GM23338 (cell line): ENCODE results near the gene RHBDD2. TPM values are rescaled to one million over a fixed set of nuclear protein-coding genes. Genes with fewer than 3 reads are reported as not detected.

Source experiments
- ATAC-seq: fragments of 200-7000 bp; cut with Tn5 transposase; 3 replicates; pipeline ENCODE4 v1.9.1; 2020
- DNase-seq: peaks from one replicate; pipeline ENCODE4 v3.0.0-alpha.2; 2015; ENCODE audit warnings: low spot score
- H2AFZ ChIP-seq: fragments of 200-600 bp; sonication (generic); 2 replicates; pipeline ENCODE4 v1.8.0; 2016; ENCODE audit warnings: antibody characterized with exemption, mild to moderate bottlenecking, moderate library complexity
- H3F3A ChIP-seq: fragments of 200-600 bp; sonication (generic); replicated peaks from 2 replicates; pipeline ENCODE4 v1.8.0; 2017; ENCODE audit warnings: antibody characterized with exemption, mixed run types, low read depth
- H3K27ac ChIP-seq: fragments of 200-600 bp; sonication (generic); 2 replicates; pipeline ENCODE4 v1.6.1; 2016; ENCODE audit warnings: low read depth
- H3K27me3 ChIP-seq: fragments of 200-600 bp; sonication (generic); 2 replicates; pipeline ENCODE4 v1.8.0; 2016; ENCODE audit warnings: mild to moderate bottlenecking, mixed run types, moderate library complexity; ENCODE audit not compliant: insufficient read depth
- H3K36me3 ChIP-seq: fragments of 200-600 bp; sonication (generic); 2 replicates; pipeline ENCODE4 v1.8.0; 2016; ENCODE audit warnings: mild to moderate bottlenecking; ENCODE audit not compliant: insufficient read depth
- H3K4me1 ChIP-seq: fragments of 200-600 bp; sonication (generic); 2 replicates; pipeline ENCODE4 v1.8.0; 2016; ENCODE audit warnings: mild to moderate bottlenecking, moderate library complexity; ENCODE audit not compliant: insufficient read depth
- H3K4me2 ChIP-seq: fragments of 200-600 bp; sonication (generic); 2 replicates; pipeline ENCODE4 v1.7.1; 2017; ENCODE audit warnings: mixed run types
- H3K4me3 ChIP-seq: fragments of 200-600 bp; sonication (generic); 2 replicates; pipeline ENCODE4 v1.6.1; 2016; ENCODE audit warnings: mixed run types
- H3K79me2 ChIP-seq: fragments of 200-600 bp; sonication (generic); replicated peaks from 2 replicates; pipeline ENCODE4 v1.8.0; 2017; ENCODE audit warnings: mild to moderate bottlenecking; ENCODE audit not compliant: insufficient read depth
- H3K9me2 ChIP-seq: fragments of 200-600 bp; sonication (generic); 2 replicates; pipeline ENCODE4 v1.8.0; 2017; ENCODE audit not compliant: insufficient read depth
- H4K20me1 ChIP-seq: fragments of 200-600 bp; sonication (generic); replicated peaks from 2 replicates; pipeline ENCODE4 v1.8.0; 2017; ENCODE audit warnings: mild to moderate bottlenecking; ENCODE audit not compliant: insufficient read depth
- H3K27ac Mint-ChIP-seq: 2 replicates; pipeline ENCODE4 v1.8.0; 2020; ENCODE audit warnings: inconsistent platforms, mild to moderate bottlenecking, moderate library complexity, mixed read lengths
- H3K27me3 Mint-ChIP-seq: 3 replicates; pipeline ENCODE4 v1.8.0; 2022; ENCODE audit warnings: low read depth, mild to moderate bottlenecking, moderate library complexity, mixed read lengths, inconsistent platforms; ENCODE audit not compliant: insufficient read depth, poor library complexity
- H3K36me3 Mint-ChIP-seq: 3 replicates; pipeline ENCODE4 v1.8.0; 2021; ENCODE audit warnings: low read depth, mild to moderate bottlenecking, inconsistent platforms, moderate library complexity, mixed read lengths
- H3K4me1 Mint-ChIP-seq: 3 replicates; pipeline ENCODE4 v1.8.0; 2020; ENCODE audit warnings: mild to moderate bottlenecking, inconsistent platforms, mixed read lengths
- H3K4me3 Mint-ChIP-seq: 3 replicates; pipeline ENCODE4 v1.8.0; 2021; ENCODE audit warnings: moderate library complexity, mild to moderate bottlenecking, inconsistent platforms, mixed read lengths
- H3K9me3 Mint-ChIP-seq: 3 replicates; pipeline ENCODE4 v1.8.0; 2020; ENCODE audit warnings: moderate library complexity, mild to moderate bottlenecking, inconsistent platforms, mixed read lengths
- CREB1 ChIP-seq: fragments of 250-450 bp; sonication (Bioruptor Pico); IDR thresholded peaks from 2 replicates; pipeline ENCODE4 v1.5.0; 2020; ENCODE audit warnings: low read depth, mild to moderate bottlenecking, moderate library complexity
- CTCF ChIP-seq, 2 experiments: fragments of 200-600 bp in 1 of 2; sonication (generic) in 1 of 2; conservative IDR thresholded peaks; 2 replicates each; pipeline versions ENCODE4 v1.5.1 to v1.6.1; 2016 to 2017; ENCODE audit warnings: antibody characterized with exemption in 2 of 2, low read depth in 2 of 2, mild to moderate bottlenecking in 2 of 2, moderate library complexity in 1 of 2
- ETS1 ChIP-seq: IDR thresholded peaks from 2 replicates; pipeline ENCODE4 v1.6.1; 2016; ENCODE audit warnings: antibody characterized with exemption
- EZH2 ChIP-seq: fragments of 200-600 bp; sonication (generic); IDR thresholded peaks from one replicate; pipeline ENCODE4 v1.8.0; 2017; ENCODE audit warnings: antibody characterized with exemption, mild to moderate bottlenecking, low read depth; ENCODE audit not compliant: unreplicated experiment
- EZH2phosphoT487 ChIP-seq: fragments of 200-600 bp; sonication (generic); IDR thresholded peaks from one replicate; pipeline ENCODE4 v1.8.1; 2018; ENCODE audit warnings: antibody characterized with exemption; ENCODE audit not compliant: unreplicated experiment
- JUNB ChIP-seq: IDR thresholded peaks from one replicate; pipeline ENCODE4 v1.6.1; 2016; ENCODE audit warnings: antibody characterized with exemption; ENCODE audit not compliant: unreplicated experiment
- NANOG ChIP-seq: IDR thresholded peaks from 2 replicates; pipeline ENCODE4 v1.6.1; 2016; ENCODE audit warnings: antibody characterized with exemption, borderline replicate concordance
- POLR2AphosphoS5 ChIP-seq: IDR thresholded peaks from 2 replicates; pipeline ENCODE4 v1.6.1; 2016; ENCODE audit warnings: antibody characterized with exemption, low read depth
- STAT1 ChIP-seq: IDR thresholded peaks from one replicate; pipeline ENCODE4 v1.6.1; 2016; ENCODE audit warnings: antibody characterized with exemption; ENCODE audit not compliant: unreplicated experiment
- ZNF114 ChIP-seq: fragments of 250-450 bp; sonication (Bioruptor Pico); IDR thresholded peaks from 2 replicates; pipeline ENCODE4 v1.5.0; 2020; ENCODE audit warnings: mild to moderate bottlenecking, moderate library complexity
- ZNF331 ChIP-seq: fragments of 250-450 bp; sonication (Bioruptor Pico); IDR thresholded peaks from 2 replicates; pipeline ENCODE4 v1.5.0; 2020; ENCODE audit warnings: low read depth, mild to moderate bottlenecking, moderate library complexity
- ZNF462 ChIP-seq: fragments of 250-450 bp; sonication (Bioruptor Pico); IDR thresholded peaks from 2 replicates; pipeline ENCODE4 v1.5.0; 2020; ENCODE audit warnings: mild to moderate bottlenecking, moderate library complexity
- polyA plus RNA-seq: library from polyadenylated mRNA; unstranded; fragments of >200 nt; fragmentation: Nextera tagmentation; extraction: Ambion mirVana; gene quantifications from 2 replicates; pipeline ENCODE4 v1.2.1, GENCODE V29; 2016
- total RNA-seq: library from RNA; depleted of rRNA; stranded (reverse); fragments of >200 nt; shearing (Covaris generic); gene quantifications from 2 replicates; pipeline ENCODE4 v1.2.3, GENCODE V29; 2014
- TF ChIP-seq, protein P1 (sequence below): IDR thresholded peaks from one replicate; pipeline ENCODE4 v1.6.1; 2018; ENCODE audit warnings: antibody characterized with exemption; ENCODE audit not compliant: unreplicated experiment

RHBDD2 gene
- total and polyA plus RNA-seq, 2 experiments from 2014 or later = 23.1 to 25.7 TPM

- Histone ChIP-seq H3K27ac (no peak overlapping the region), H3K4me3 (no peak overlapping the region), H2AFZ (no peak overlapping the region), H3K9me2 (no peaks in the 10 kb centered on the region), H3F3A (no peaks in the 10 kb centered on the region), H3K27me3 (no peaks in the 10 kb centered on the region), H4K20me1 (no peaks in the 10 kb centered on the region), H3K36me3 (no peaks in the 10 kb centered on the region), H3K79me2 (no peaks in the 10 kb centered on the region), H3K4me1 (no peaks in the 10 kb centered on the region), H3K4me2 (no peak overlapping the region)
- TF ChIP-seq ZNF114 (CRISPR knock-in tag) (no peak), ZNF331 (CRISPR knock-in tag) (no peak), ETS1 (no peak), NANOG (no peak), EZH2phosphoT487 (no peak), EZH2 (no peak), ZNF462 (no peak), CTCF (conservative IDR thresholded peaks at IDR 0.05; ENCODE audit: low read depth in 2 of 2) (no peak), CREB1 (CRISPR knock-in tag) (no peak), POLR2AphosphoS5 (no peak), JUNB (no peak), STAT1 (no peak)
- TF ChIP-seq, protein P1, sequence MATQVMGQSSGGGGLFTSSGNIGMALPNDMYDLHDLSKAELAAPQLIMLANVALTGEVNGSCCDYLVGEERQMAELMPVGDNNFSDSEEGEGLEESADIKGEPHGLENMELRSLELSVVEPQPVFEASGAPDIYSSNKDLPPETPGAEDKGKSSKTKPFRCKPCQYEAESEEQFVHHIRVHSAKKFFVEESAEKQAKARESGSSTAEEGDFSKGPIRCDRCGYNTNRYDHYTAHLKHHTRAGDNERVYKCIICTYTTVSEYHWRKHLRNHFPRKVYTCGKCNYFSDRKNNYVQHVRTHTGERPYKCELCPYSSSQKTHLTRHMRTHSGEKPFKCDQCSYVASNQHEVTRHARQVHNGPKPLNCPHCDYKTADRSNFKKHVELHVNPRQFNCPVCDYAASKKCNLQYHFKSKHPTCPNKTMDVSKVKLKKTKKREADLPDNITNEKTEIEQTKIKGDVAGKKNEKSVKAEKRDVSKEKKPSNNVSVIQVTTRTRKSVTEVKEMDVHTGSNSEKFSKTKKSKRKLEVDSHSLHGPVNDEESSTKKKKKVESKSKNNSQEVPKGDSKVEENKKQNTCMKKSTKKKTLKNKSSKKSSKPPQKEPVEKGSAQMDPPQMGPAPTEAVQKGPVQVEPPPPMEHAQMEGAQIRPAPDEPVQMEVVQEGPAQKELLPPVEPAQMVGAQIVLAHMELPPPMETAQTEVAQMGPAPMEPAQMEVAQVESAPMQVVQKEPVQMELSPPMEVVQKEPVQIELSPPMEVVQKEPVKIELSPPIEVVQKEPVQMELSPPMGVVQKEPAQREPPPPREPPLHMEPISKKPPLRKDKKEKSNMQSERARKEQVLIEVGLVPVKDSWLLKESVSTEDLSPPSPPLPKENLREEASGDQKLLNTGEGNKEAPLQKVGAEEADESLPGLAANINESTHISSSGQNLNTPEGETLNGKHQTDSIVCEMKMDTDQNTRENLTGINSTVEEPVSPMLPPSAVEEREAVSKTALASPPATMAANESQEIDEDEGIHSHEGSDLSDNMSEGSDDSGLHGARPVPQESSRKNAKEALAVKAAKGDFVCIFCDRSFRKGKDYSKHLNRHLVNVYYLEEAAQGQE = no peak
- Mint-ChIP-seq H3K9me3 (no peaks in the 10 kb centered on the region), H3K4me1 (peaks cover 3% of the 10 kb centered on the region; the same call in 2 of the 3 replicates), H3K36me3 (no peaks in the 10 kb centered on the region), H3K27ac (no peak overlapping the region), H3K27me3 (no peaks in the 10 kb centered on the region), H3K4me3 (no peak overlapping the region)
- ATAC-seq = no peak
- no peak for DNase-seq
Observed at GRCh38 chr7:75870557-75871161, 8.2 kb upstream of the RHBDD2 start.
